Vagina (tissue), 2 donors: Measurements from ENCODE around the gene UBE2U. TPM values are rescaled to one million over a fixed set of nuclear protein-coding genes. Genes with fewer than 3 reads are reported as not detected.

ENCODE experiments used
- DNase-seq, 2 donors: peaks; one replicate each; pipeline ENCODE4 v3.0.0-alpha.2; 2017; ENCODE audit errors: extremely low spot score in 2 of 2
- H3K27ac ChIP-seq: fragments of 200-600 bp; sonication (generic); one replicate; pipeline ENCODE4 v1.5.1; 2019
- H3K27me3 ChIP-seq: fragments of 200-600 bp; sonication (generic); one replicate; pipeline ENCODE4 v1.5.1; 2019
- H3K36me3 ChIP-seq, 2 donors: fragments of 200-600 bp; sonication (generic); one replicate each; pipeline ENCODE4 v1.5.1; 2017 to 2019
- H3K4me1 ChIP-seq: fragments of 200-600 bp; sonication (generic); one replicate; pipeline ENCODE4 v1.5.1; 2019
- H3K4me3 ChIP-seq, 2 donors: fragments of 200-600 bp; sonication (generic); 1 replicate in 1 of 2; 2 replicates in 1 of 2; pipeline ENCODE4 v1.5.1; 2016 to 2019
- H3K9me3 ChIP-seq: fragments of 200-600 bp; sonication (generic); one replicate; pipeline ENCODE4 v1.5.1; 2019
- CTCF ChIP-seq, 3 experiments: fragments of 450-650 bp in 2 of 3; fragments of 200-600 bp in 1 of 3; sonication (generic) in 1 of 3; IDR thresholded peaks; one replicate each; pipeline ENCODE4 v1.5.1; 2017 to 2019; ENCODE audit warnings: antibody characterized with exemption in 3 of 3, mild to moderate bottlenecking in 2 of 3, moderate library complexity in 2 of 3
- POLR2A ChIP-seq, 2 donors: fragments of 450-650 bp; IDR thresholded peaks; one replicate each; pipeline ENCODE4 v1.6.1; 2017; ENCODE audit warnings: antibody characterized with exemption in 2 of 2, mild to moderate bottlenecking in 2 of 2, moderate library complexity in 2 of 2
- POLR2AphosphoS5 ChIP-seq, 2 donors: sonication (generic); formaldehyde crosslinking; IDR thresholded peaks; one replicate each; pipeline ENCODE4 v1.9.0; 2017; ENCODE audit warnings: antibody characterized with exemption in 2 of 2, mild to moderate bottlenecking in 2 of 2, low read depth in 1 of 2; ENCODE audit not compliant: insufficient read depth in 1 of 2
- intact Hi-C: fragments of 100-400 bp; cut with DNase I; formaldehyde crosslinking; loops from one replicate; pipeline ENCODE4 v1.15.1; 2023
- total RNA-seq: library from RNA; depleted of rRNA; stranded (reverse); fragments of >200 nt; gene quantifications from one replicate; pipeline ENCODE4 v1.2.3, GENCODE V29; 2016

Gene UBE2U
- total RNA-seq, 1 donor from 2014 or later = not detected

- H3K27ac ChIP-seq = no peak overlapping the region
These were observed 31.6 kb upstream of the UBE2U start for GRCh38 chr1:64171797-64172281.

DNA sequence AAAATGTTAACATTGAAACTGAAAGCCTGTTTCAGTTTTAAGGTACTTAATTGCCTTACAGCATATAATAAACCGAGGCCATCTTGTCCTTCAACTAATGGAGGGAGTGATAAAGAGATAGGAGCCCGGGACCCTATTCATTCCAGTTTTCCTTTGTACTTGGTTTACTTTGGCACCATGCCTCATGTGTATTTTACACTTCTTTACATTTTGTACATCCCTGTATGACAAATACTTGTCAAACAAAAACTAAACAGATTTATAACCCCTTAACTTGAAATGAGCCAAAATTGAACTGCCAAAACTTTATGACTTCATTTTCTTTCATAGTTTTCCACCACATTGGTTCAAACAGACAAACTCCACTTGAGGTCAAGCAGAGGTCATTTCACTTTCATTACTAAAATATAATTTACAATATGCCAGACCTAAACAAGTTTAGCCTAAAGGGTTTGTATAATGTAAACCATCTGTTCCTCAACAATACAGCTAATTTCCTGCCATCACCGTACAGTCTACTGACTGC lies 30.9 kb upstream of the UBE2U start:
- Histone ChIP-seq H3K36me3 (no peaks in the 10 kb centered on the region), H3K4me3 (no peak overlapping the region), H3K27ac (no peak overlapping the region), H3K9me3 (no peaks in the 10 kb centered on the region), H3K27me3 (no peaks in the 10 kb centered on the region), H3K4me1 (peaks cover 24% of the 10 kb centered on the region)
- intact Hi-C loops = no loop called here
- DNase-seq = no peak
- TF ChIP-seq CTCF (IDR thresholded peaks at IDR 0.05) (no peak), POLR2AphosphoS5 (IDR thresholded peaks at IDR 0.05; ENCODE audit: insufficient read depth in 1 of 2, low read depth in 1 of 2) (no peak), POLR2A (IDR thresholded peaks at IDR 0.05) (no peak)

More at GRCh38 chr1:64171797-64172281, 31.6 kb upstream of the UBE2U start:
- intact Hi-C loops = no loop called here
- Histone ChIP-seq H3K4me3 (no peak overlapping the region), H3K4me1 (peaks cover 24% of the 10 kb centered on the region), H3K36me3 (no peaks in the 10 kb centered on the region), H3K27me3 (no peaks in the 10 kb centered on the region), H3K9me3 (no peaks in the 10 kb centered on the region)
- no peak for TF ChIP-seq POLR2AphosphoS5 (IDR thresholded peaks at IDR 0.05; ENCODE audit: insufficient read depth in 1 of 2, low read depth in 1 of 2)
- no peak for TF ChIP-seq CTCF (IDR thresholded peaks at IDR 0.05)
- TF ChIP-seq POLR2A (IDR thresholded peaks at IDR 0.05) = no peak
- DNase-seq = no peak

GRCh38 chr1:64173336-64173940 lies 30.0 kb upstream of the UBE2U start:
- DNase-seq = no peak
- H3K36me3 ChIP-seq = no peaks in the 10 kb centered on the region
- no peak overlapping the region for H3K27ac ChIP-seq
- H3K9me3 ChIP-seq = no peaks in the 10 kb centered on the region
- H3K4me3 ChIP-seq = no peak overlapping the region
- TF ChIP-seq POLR2AphosphoS5 (IDR thresholded peaks at IDR 0.05; ENCODE audit: insufficient read depth in 1 of 2, low read depth in 1 of 2) = no peak
- no peak for TF ChIP-seq CTCF (IDR thresholded peaks at IDR 0.05)
- no peak for TF ChIP-seq POLR2A (IDR thresholded peaks at IDR 0.05)
- no peaks in the 10 kb centered on the region for H3K27me3 ChIP-seq
- H3K4me1 ChIP-seq = peaks cover 24% of the 10 kb centered on the region
- intact Hi-C loops = no loop called here

GRCh38 chr1:64175639-64176038 lies 27.8 kb upstream of the UBE2U start:
- no peak for TF ChIP-seq POLR2A (IDR thresholded peaks at IDR 0.05)
- no peak overlapping the region for H3K27ac ChIP-seq
- DNase-seq = no peak
- no peaks in the 10 kb centered on the region for H3K27me3 ChIP-seq
- H3K4me1 ChIP-seq = peaks cover 24% of the 10 kb centered on the region
- no peaks in the 10 kb centered on the region for H3K9me3 ChIP-seq
- no peaks in the 10 kb centered on the region for H3K36me3 ChIP-seq
- no peak overlapping the region for H3K4me3 ChIP-seq
- intact Hi-C loops = no loop called here

DNA sequence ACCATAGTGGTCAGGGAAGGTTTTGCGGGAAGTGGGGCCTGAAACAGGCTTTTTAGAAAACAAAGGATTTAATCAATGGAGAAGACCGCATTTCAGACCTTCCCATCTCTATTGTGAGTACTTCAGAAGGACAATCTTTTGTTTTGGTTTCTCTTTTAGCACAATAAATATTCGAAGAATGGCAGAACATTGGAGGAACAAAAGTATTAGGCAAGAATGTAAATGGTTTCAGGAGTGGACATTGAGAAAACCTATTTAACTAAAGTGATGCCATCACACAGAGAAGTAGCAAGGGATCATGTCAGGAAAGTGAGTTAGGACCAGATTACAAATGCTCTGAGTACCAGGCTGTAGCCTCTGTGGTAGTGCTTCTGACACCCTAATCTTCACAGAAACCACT lies 26.8 kb upstream of the UBE2U start:
- no peak for DNase-seq
- intact Hi-C loops = no loop called here
- TF ChIP-seq POLR2AphosphoS5 (IDR thresholded peaks at IDR 0.05; ENCODE audit: insufficient read depth in 1 of 2, low read depth in 1 of 2) (no peak), POLR2A (IDR thresholded peaks at IDR 0.05) (no peak), CTCF (IDR thresholded peaks at IDR 0.05) (no peak)
- Histone ChIP-seq H3K4me1 (peaks cover 20% of the 10 kb centered on the region), H3K27me3 (no peaks in the 10 kb centered on the region), H3K9me3 (no peaks in the 10 kb centered on the region), H3K36me3 (no peaks in the 10 kb centered on the region), H3K4me3 (no peak overlapping the region), H3K27ac (no peak overlapping the region)
